IMR-90 (cell line): ENCODE measurements around the gene DNAH6. TPM values are rescaled to one million over a fixed set of nuclear protein-coding genes. Genes with fewer than 3 reads are reported as not detected.

Experiments
- ATAC-seq: fragments of 200-7000 bp; cut with Tn5 transposase; 2 replicates; pipeline ENCODE4 v1.9.1; 2020; ENCODE audit warnings: low read depth, mild to moderate bottlenecking, moderate library complexity
- BruUV-seq: library from RNA; stranded (reverse); fragments of 400-500 nt; replicated peaks from 2 replicates; lab custom pipeline; 2021; lab: Mats Ljungman, UMichigan
- CTCF ChIA-PET: fragments of 300-600 bp; formaldehyde crosslinking; extraction: SDS; loops from one replicate; lab custom pipeline; 2021; ENCODE audit warnings: antibody characterized with exemption; lab: Yijun Ruan, JAX
- POLR2A ChIA-PET: fragments of 300-600 bp; sonication (Branson Sonifier 250); formaldehyde crosslinking; loops from one replicate; lab custom pipeline; 2022; ENCODE audit warnings: antibody characterized with exemption; ENCODE audit not compliant: unreplicated experiment; lab: Charles Lee
- DNase-seq: peaks from one replicate; pipeline ENCODE4 v3.0.0; 2013
- H2AFZ ChIP-seq: replicated peaks from 2 replicates; pipeline ENCODE3; 2013; ENCODE audit warnings: low read length, mild to moderate bottlenecking; ENCODE audit not compliant: poor library complexity
- H2AK5ac ChIP-seq: 2 replicates; pipeline ENCODE4 v1.6.1; 2013; ENCODE audit warnings: low read depth, low read length, inconsistent platforms
- H2AK9ac ChIP-seq: replicated peaks from 2 replicates; pipeline ENCODE3; 2013; ENCODE audit warnings: mild to moderate bottlenecking, low read depth, low read length, moderate library complexity; ENCODE audit not compliant: poor library complexity
- H2BK120ac ChIP-seq: 2 replicates; pipeline ENCODE4 v1.6.1; 2013; ENCODE audit warnings: low read depth, low read length, inconsistent platforms
- H2BK15ac ChIP-seq: 3 replicates; pipeline ENCODE4 v1.6.1; 2013; ENCODE audit warnings: low read depth, low read length, inconsistent platforms
- H2BK20ac ChIP-seq: 2 replicates; pipeline ENCODE4 v1.6.1; 2013; ENCODE audit warnings: low read depth, mild to moderate bottlenecking, inconsistent platforms, low read length, moderate library complexity
- H2BK5ac ChIP-seq: 2 replicates; pipeline ENCODE4 v1.6.1; 2013; ENCODE audit warnings: mild to moderate bottlenecking, low read depth, low read length, inconsistent platforms; ENCODE audit not compliant: poor library complexity, severe bottlenecking
- H3K14ac ChIP-seq: replicated peaks from 2 replicates; pipeline ENCODE4 v1.6.1; 2013; ENCODE audit warnings: low read depth, low read length, inconsistent platforms
- H3K18ac ChIP-seq: 2 replicates; pipeline ENCODE4 v1.6.1; 2013; ENCODE audit warnings: low read depth, low read length, control low read depth
- H3K23ac ChIP-seq: 2 replicates; pipeline ENCODE4 v1.6.1; 2013; ENCODE audit warnings: low read depth, low read length, inconsistent platforms
- H3K27ac ChIP-seq: 2 replicates; pipeline ENCODE4 v1.5.1; 2013; ENCODE audit warnings: mild to moderate bottlenecking, control low read depth, low read length; ENCODE audit not compliant: insufficient read depth
- H3K27me3 ChIP-seq: 2 replicates; pipeline ENCODE4 v1.6.1; 2013; ENCODE audit warnings: low read length; ENCODE audit not compliant: control insufficient read depth, insufficient read depth
- H3K36me3 ChIP-seq: 2 replicates; pipeline ENCODE4 v1.6.1; 2013; ENCODE audit warnings: low read length, mixed read lengths; ENCODE audit not compliant: control insufficient read depth, insufficient read depth
- H3K4ac ChIP-seq: 2 replicates; pipeline ENCODE4 v1.6.1; 2013; ENCODE audit warnings: low read depth, low read length, inconsistent platforms
- H3K4me1 ChIP-seq: 2 replicates; pipeline ENCODE4 v1.6.1; 2013; ENCODE audit warnings: low read length, mixed read lengths; ENCODE audit not compliant: control insufficient read depth, insufficient read depth
- H3K4me2 ChIP-seq: 2 replicates; pipeline ENCODE4 v1.6.1; 2013; ENCODE audit warnings: low read depth, mild to moderate bottlenecking, control low read depth, low read length, moderate library complexity
- H3K4me3 ChIP-seq: 2 replicates; pipeline ENCODE4 v1.5.1; 2013; ENCODE audit warnings: low read depth, mild to moderate bottlenecking, control low read depth, low read length, moderate library complexity; ENCODE audit not compliant: insufficient read depth
- H3K56ac ChIP-seq: 2 replicates; pipeline ENCODE4 v1.6.1; 2013; ENCODE audit warnings: low read length, inconsistent platforms; ENCODE audit not compliant: insufficient read depth; ENCODE audit errors: extremely low read depth
- H3K79me1 ChIP-seq, 2 experiments: 2 replicates each; pipeline ENCODE4 v1.6.1; 2013; ENCODE audit warnings: low read length in 2 of 2, inconsistent platforms in 1 of 2, low read depth in 1 of 2
- H3K9ac ChIP-seq: 2 replicates; pipeline ENCODE4 v1.6.1; 2013; ENCODE audit warnings: low read depth, low read length, control low read depth
- H3K9me1 ChIP-seq: 2 replicates; pipeline ENCODE4 v1.6.1; 2013; ENCODE audit warnings: low read length, inconsistent platforms; ENCODE audit not compliant: insufficient read depth
- H3K9me3 ChIP-seq: 2 replicates; pipeline ENCODE4 v1.6.1; 2013; ENCODE audit warnings: low read length; ENCODE audit not compliant: control insufficient read depth, insufficient read depth
- H4K20me1 ChIP-seq: 2 replicates; pipeline ENCODE4 v1.6.1; 2013; ENCODE audit warnings: low read length, inconsistent platforms; ENCODE audit not compliant: insufficient read depth
- H4K5ac ChIP-seq: 2 replicates; pipeline ENCODE4 v1.6.1; 2013; ENCODE audit warnings: mild to moderate bottlenecking, low read depth, low read length, control low read depth
- H4K8ac ChIP-seq, 2 experiments: 2 replicates each; pipeline ENCODE4 v1.6.1; 2013; ENCODE audit warnings: low read depth in 2 of 2, low read length in 2 of 2, control low read depth in 1 of 2, inconsistent platforms in 1 of 2
- H4K91ac ChIP-seq: 2 replicates; pipeline ENCODE4 v1.6.1; 2013; ENCODE audit warnings: low read depth, low read length, inconsistent platforms; ENCODE audit not compliant: insufficient read depth
- CHD1 ChIP-seq: IDR thresholded peaks from 2 replicates; pipeline ENCODE4 v1.6.1; 2012; ENCODE audit warnings: low read depth, low read length, improper control_type of control experiment
- POLR2A ChIP-seq: IDR thresholded peaks from 2 replicates; pipeline ENCODE4 v1.6.1; 2012; ENCODE audit warnings: mild to moderate bottlenecking, low read depth, low read length
- SMC3 ChIP-seq: fragments of 150-350 bp; IDR thresholded peaks from 2 replicates; pipeline ENCODE4 v1.6.1; 2016; ENCODE audit warnings: low read depth, mild to moderate bottlenecking, antibody characterized with exemption, low read length, moderate library complexity
- WGBS, 2 experiments: methylation state at CpG; one replicate each; pipeline versions ENCODE4 v1.1.5 to v1.1.7; 2013; ENCODE audit warnings: missing lambda C conversion rate in 2 of 2; ENCODE audit not compliant: insufficient read length in 1 of 2; ENCODE audit errors: extremely low coverage in 2 of 2; 5-methylcytosine and 5-hydroxymethylcytosine counted together
- dilution Hi-C: fragments of 300-500 bp; cut with HindIII; formaldehyde crosslinking; loops from one replicate; pipeline ENCODE4 v1.14.3; 2018; ENCODE audit warnings: low sequenced_read_pairs; ENCODE audit not compliant: unreplicated experiment
- in situ Hi-C: fragments of 300-500 bp; cut with MboI; formaldehyde crosslinking; loops from 3 replicates; pipeline ENCODE4 v1.14.3; 2019; ENCODE audit warnings: low sequenced_read_pairs, inconsistent platforms, mixed read lengths
- intact Hi-C: fragments of 100-400 bp; cut with micrococcal nuclease; formaldehyde crosslinking; loops from 2 replicates; pipeline ENCODE4 v1.10.0; 2022
- polyA plus RNA-seq, 3 experiments: library from polyadenylated mRNA; depleted of rRNA; stranded (reverse); fragments of >200 nt; gene quantifications; 2 replicates each; pipeline ENCODE4 v1.2.3, GENCODE V29; 2012; ENCODE audit warnings: low replicate concordance in 1 of 3
- total RNA-seq: library from RNA; depleted of rRNA; stranded (reverse); fragments of >200 nt; gene quantifications from 2 replicates; pipeline ENCODE4 v1.2.3, GENCODE V29; 2012

Gene DNAH6
- total and polyA plus RNA-seq, 2 of the 4 experiments (the other 2 are of a cell fraction), result under 0.01 to 0.07 TPM

DNA sequence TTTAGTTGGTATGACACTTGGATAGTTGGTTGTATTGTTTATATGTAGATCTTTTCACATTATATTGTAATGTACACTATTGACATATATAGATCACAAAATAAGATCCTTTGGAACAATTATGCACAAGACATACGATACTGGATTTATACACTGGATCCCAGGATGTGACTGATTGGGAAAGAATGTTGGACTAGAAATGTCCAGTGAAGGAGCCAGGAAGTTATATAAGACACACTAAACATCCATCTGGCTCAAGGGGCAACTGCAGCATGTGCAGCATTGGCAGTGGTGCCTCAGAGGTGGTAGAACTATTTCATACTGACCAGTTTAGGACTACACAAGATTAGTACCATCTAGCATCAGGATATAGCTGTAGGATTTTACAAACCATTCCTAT is 259.7 kb downstream of the DNAH6 start:
- Histone ChIP-seq H3K18ac (no peak overlapping the region), H3K56ac (no peak overlapping the region), H4K20me1 (no peaks in the 10 kb centered on the region), H3K14ac (no peak overlapping the region), H4K5ac (no peak overlapping the region), H3K27me3 (no peaks in the 10 kb centered on the region), H2BK120ac (no peak overlapping the region), H3K9ac (no peak overlapping the region), H3K36me3 (no peaks in the 10 kb centered on the region), H2AFZ (no peak overlapping the region), H4K91ac (no peak overlapping the region), H2BK5ac (no peak overlapping the region), H3K23ac (no peak overlapping the region), H3K9me3 (0 out of 2 replicates have a peak, but pooled peaks cover 1% of the 10 kb centered on the region), H3K9me1 (no peaks in the 10 kb centered on the region), H3K4ac (no peak overlapping the region), H2BK15ac (no peak overlapping the region), H3K79me1 (no peaks in the 10 kb centered on the region), H4K8ac (no peak overlapping the region), H3K4me1 (peaks cover 2% of the 10 kb centered on the region; the same call in 1 of the 2 replicates), H2BK20ac (no peak overlapping the region), H2AK9ac (no peak overlapping the region), H3K27ac (no peak overlapping the region), H3K4me3 (no peak overlapping the region), H2AK5ac (no peak overlapping the region), H3K4me2 (no peak overlapping the region)
- dilution Hi-C loops, result no loop called here
- no peak for ATAC-seq
- BruUV-seq, result no TSS peak
- intact Hi-C loops, result no loop called here
- in situ Hi-C loops, result no loop called here
- ChIA-PET CTCF (no interaction called here), POLR2A (no interaction called here)
- no CpG with 5 or more reads among the region's 1 CpG for WGBS, 2 experiments
- no peak for TF ChIP-seq POLR2A
- TF ChIP-seq CHD1, result no peak
- TF ChIP-seq SMC3, result no peak
- peak; percentile 26 for DNase-seq
